ENCODE data around the gene TEX19. TPM values are rescaled to one million over a fixed set of nuclear protein-coding genes. Genes with fewer than 3 reads are reported as not detected.

Gene TEX19
- total RNA-seq, 4 donors from 2014 or later, result not detected

DNA sequence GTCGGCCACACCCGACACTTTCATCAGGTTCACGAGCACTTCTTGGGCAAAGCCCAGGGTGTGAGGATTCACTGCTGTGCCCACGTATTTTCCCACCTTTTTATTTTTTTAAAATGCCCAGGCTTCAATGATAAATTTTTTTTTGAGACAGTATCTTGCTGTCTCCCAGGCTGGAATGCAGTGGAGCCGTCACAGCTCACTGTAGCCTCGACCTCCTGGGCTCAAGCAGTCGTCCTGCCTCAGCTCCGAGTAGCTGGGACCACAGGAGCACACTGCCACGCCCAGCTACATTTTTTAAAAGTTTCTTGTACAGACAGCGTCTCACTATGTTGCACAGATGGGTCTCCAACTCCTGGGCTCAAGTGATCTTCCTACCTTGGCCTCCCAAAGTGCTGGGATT, 30.3 kb downstream of the TEX19 start:
- WGBS, 2 donors, result 60 to 68% methylated on average over 10 of the region's 10 CpGs
- DNase-seq (ENCODE audit: low spot score in 2 of 2), result no peak
- intact Hi-C loops (cut with DNase I; ENCODE audit: low total_unique reads), result no loop called here
- TF ChIP-seq, protein P1, sequence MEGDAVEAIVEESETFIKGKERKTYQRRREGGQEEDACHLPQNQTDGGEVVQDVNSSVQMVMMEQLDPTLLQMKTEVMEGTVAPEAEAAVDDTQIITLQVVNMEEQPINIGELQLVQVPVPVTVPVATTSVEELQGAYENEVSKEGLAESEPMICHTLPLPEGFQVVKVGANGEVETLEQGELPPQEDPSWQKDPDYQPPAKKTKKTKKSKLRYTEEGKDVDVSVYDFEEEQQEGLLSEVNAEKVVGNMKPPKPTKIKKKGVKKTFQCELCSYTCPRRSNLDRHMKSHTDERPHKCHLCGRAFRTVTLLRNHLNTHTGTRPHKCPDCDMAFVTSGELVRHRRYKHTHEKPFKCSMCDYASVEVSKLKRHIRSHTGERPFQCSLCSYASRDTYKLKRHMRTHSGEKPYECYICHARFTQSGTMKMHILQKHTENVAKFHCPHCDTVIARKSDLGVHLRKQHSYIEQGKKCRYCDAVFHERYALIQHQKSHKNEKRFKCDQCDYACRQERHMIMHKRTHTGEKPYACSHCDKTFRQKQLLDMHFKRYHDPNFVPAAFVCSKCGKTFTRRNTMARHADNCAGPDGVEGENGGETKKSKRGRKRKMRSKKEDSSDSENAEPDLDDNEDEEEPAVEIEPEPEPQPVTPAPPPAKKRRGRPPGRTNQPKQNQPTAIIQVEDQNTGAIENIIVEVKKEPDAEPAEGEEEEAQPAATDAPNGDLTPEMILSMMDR (IDR thresholded peaks at IDR 0.05), result no peak
- TF ChIP-seq POLR2A (IDR thresholded peaks at IDR 0.05), result no peak
- no peak overlapping the region for H3K4me3 ChIP-seq (ENCODE audit: low read depth, poor library complexity, severe bottlenecking)

DNA sequence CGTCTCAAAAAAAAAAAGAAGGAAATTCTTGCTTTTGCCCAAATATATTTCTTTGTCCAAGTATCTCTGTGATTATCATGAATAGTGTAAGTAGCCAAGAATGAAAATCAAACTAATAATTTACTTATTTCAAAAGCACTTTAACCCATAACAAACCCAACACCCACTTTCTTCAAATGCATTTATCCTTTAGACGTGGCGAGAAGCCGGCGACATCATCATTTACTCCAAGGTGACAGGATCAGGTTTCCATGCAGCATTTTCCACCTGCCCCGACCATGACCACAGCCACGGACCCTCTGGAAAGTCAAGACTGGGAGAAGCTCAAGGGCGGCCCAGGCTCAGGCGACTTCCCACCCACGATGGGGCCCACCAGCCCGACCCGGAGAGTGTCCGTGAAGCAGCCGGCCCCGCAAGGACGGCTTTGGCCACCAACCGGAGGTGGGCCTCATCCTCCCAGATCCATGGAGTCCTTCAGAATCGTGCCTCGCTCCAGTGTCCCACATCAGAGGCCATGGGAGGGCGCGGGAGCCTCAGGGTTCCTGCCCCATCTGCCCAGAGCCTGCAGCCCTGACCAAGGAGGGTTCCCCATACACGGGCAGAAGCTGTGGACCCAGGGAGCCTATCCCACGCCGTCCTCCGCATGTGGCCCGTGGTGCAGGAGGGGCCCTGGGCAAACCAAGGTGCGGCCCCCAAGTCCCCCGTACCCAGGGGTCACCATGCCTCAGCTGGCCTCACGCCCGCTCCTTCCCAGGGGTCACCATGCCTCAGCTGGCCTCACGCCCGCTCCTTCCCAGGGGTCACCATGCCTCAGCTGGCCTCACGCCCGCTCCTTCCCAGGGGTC, 31.2 kb downstream of the TEX19 start:
- no peak for TF ChIP-seq POLR2A (IDR thresholded peaks at IDR 0.05)
- TF ChIP-seq, protein P1 (IDR thresholded peaks at IDR 0.05), result no peak
- no peak for DNase-seq (ENCODE audit: low spot score in 2 of 2)
- whole genome bisulfite sequencing, 2 donors, result 91 to 95% methylated on average over 25 to 28 of the region's 34 CpGs
- intact Hi-C loops (cut with DNase I; ENCODE audit: low total_unique reads), result no loop called here
- no peak overlapping the region for H3K4me3 ChIP-seq (ENCODE audit: low read depth, poor library complexity, severe bottlenecking)

DNA sequence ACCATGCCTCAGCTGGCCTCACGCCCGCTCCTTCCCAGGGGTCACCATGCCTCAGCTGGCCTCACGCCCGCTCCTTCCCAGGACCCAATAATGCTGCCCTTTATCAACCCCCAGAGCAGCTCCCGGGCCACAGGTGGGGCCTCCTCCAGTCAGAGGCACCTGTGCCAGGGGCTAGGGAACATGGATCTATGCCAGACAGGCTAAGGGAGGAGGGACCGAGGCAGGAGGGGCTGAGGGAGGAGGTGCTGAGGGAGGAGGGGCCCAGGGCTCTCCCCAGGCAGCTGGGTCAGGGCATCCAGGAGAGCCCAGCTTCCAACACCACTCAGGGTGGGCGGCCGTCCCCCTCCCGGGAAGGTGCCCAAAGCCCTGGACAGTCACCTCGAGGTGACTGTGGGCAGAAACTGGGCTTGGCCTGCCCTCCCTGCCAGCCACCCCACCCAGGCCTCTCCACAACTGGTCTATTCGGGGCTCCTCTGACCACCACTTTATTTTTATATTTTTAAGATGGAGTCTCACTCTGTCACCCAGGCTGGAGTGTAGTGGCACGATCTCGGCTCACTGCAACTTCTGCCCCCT, 31.9 kb downstream of the TEX19 start:
- intact Hi-C loops (cut with DNase I; ENCODE audit: low total_unique reads), result no loop called here
- H3K4me3 ChIP-seq (ENCODE audit: low read depth, poor library complexity, severe bottlenecking), result no peak overlapping the region
- TF ChIP-seq, protein P1 (IDR thresholded peaks at IDR 0.05), result no peak
- TF ChIP-seq POLR2A (IDR thresholded peaks at IDR 0.05), result no peak
- WGBS, 2 donors, result 84 to 87% methylated on average over 11 to 13 of the region's 13 CpGs
- DNase-seq (ENCODE audit: low spot score in 2 of 2), result no peak

DNA sequence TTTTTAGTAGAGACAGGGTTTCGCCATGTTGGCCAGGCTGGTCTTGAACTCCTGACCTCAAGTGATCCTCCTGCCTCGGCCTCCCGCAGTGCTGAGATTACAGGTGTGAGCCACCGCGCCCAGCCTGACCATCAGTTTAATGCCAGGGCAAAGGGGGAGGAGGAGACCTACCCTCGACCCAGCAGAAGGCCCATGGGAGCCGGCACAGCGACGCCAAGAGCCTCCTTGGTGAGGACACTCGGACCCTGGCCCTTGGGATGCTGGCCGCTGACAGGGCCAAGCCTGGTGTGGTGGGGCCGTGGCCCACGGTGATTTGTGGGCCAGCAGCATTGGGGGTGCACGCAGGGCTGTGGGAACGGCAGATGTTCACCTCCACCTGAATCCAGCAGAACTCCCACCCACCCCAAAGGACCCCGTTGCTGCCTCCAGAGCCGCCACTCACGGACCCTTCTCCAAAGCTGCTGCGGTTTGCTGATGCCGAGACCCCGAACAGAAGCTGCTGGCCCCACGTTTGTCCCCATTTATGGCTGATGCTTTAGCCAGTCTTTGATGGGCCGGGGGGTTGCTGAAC, 32.5 kb downstream of the TEX19 start:
- intact Hi-C loops (cut with DNase I; ENCODE audit: low total_unique reads), result no loop called here
- TF ChIP-seq, protein P1 (IDR thresholded peaks at IDR 0.05), result no peak
- TF ChIP-seq POLR2A (IDR thresholded peaks at IDR 0.05), result no peak
- H3K4me3 ChIP-seq (ENCODE audit: low read depth, poor library complexity, severe bottlenecking), result no peak overlapping the region
- DNase-seq (ENCODE audit: low spot score in 2 of 2), result no peak
- 97 to 98% methylated on average over 17 to 21 of the region's 23 CpGs for WGBS, 2 donors

DNA sequence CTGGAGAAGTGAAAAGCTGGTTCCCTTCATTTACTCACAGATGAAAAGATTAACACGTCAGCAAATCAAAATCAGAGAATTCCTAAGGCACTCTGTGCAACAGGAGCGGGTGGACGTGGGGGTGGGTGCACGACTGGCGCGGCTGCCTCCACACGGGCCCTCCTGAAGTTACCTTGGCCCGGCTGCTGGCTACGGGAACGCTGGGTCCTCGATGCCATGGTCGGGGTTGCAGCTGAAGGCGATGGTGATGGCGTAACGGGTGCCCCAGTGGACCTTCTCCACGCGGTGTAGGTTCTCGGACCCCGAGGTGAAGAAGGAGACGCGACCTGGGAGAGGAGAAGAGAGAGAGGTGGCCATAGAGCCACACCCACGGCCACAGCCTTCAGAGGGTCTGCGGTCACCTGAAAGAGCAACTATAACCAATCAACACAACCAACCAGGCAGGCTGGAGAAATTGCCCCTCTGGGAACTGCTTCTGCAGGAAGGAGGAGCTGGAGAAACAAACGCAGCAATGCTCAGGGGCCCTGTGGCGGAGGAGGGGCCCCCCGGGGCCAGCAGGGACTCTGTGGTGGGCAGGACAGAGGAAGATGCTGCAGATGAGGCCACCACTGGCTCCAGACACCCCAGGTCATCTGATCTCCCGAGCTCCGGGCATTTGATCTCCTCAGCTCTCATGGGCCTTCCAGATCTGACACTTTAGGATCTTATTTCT, 33.3 kb downstream of the TEX19 start:
- 91 to 92% methylated on average over 28 of the region's 28 CpGs for WGBS, 2 donors
- H3K4me3 ChIP-seq (ENCODE audit: low read depth, poor library complexity, severe bottlenecking), result no peak overlapping the region
- DNase-seq (ENCODE audit: low spot score in 2 of 2), result no peak
- TF ChIP-seq POLR2A (IDR thresholded peaks at IDR 0.05), result no peak
- TF ChIP-seq, protein P1 (IDR thresholded peaks at IDR 0.05), result no peak
- intact Hi-C loops (cut with DNase I; ENCODE audit: low total_unique reads), result no loop called here
